ENCODE measurements around the gene TMEM43.
A peak's percentile ranks its signal among the peaks of the same experiment; 100 is the strongest.

Gene TMEM43

GRCh38 chr3:14177580-14178246, 52.9 kb downstream of the TMEM43 start:
- CTCF ChIA-PET = interaction anchor here (1.2 to 2.9 kb wide), 4 partner anchors 18 to 27 kb away, joined by 3 to 17 read pairs (median 4); no protein-coding TSS in a partner anchor
- no peak for DNase-seq (ENCODE audit: extremely low spot score)
- TF ChIP-seq CTCF (IDR thresholded peaks at IDR 0.05; ENCODE audit: control extremely low read depth, extremely low read depth, low read depth, missing control alignments) = no peak
- POLR2A ChIA-PET = interaction anchor here (0.8 to 1.6 kb wide), 4 partner anchors 26 to 473 kb away, joined by 3 to 10 read pairs (median 4); partner anchors contain the start of gene CCDC174

GRCh38 chr3:14178247-14179113, 53.6 kb downstream of the TMEM43 start, which contains the start of the genes LSM3 and XPC:
Gene LSM3 (plus strand): TSS chr3:14178817. CDS start chr3:14178861, 44 bp downstream.
Gene XPC (minus strand): TSS chr3:14178601. CDS start chr3:14178568, 33 bp downstream.
- DNase-seq (ENCODE audit: extremely low spot score) = peak; percentile 94
- no peak for TF ChIP-seq CTCF (IDR thresholded peaks at IDR 0.05; ENCODE audit: control extremely low read depth, extremely low read depth, low read depth, missing control alignments)
- POLR2A ChIA-PET = interaction anchor here (0.5 to 1.6 kb wide), 8 partner anchors 10 to 473 kb away, joined by 3 to 10 read pairs (median 4); partner anchors contain the start of genes CCDC174 and TMEM43
- CTCF ChIA-PET = interaction anchor here (0.8 to 2.9 kb wide), 10 partner anchors 10 to 283 kb away, joined by 3 to 17 read pairs (median 4); partner anchors contain the start of genes CHCHD4 and TMEM43

- ChIA-PET CTCF (interaction anchor here (0.8 to 2.9 kb wide), 8 partner anchors 10 to 282 kb away, joined by 3 to 17 read pairs (median 4); partner anchors contain the start of genes CHCHD4 and TMEM43), POLR2A (interaction anchor here (0.5 to 1.6 kb wide), 7 partner anchors 11 to 472 kb away, joined by 4 to 10 read pairs (median 4); partner anchors contain the start of genes CCDC174 and TMEM43)
- no peak for TF ChIP-seq CTCF (IDR thresholded peaks at IDR 0.05; ENCODE audit: control extremely low read depth, extremely low read depth, low read depth, missing control alignments)
- no peak for DNase-seq (ENCODE audit: extremely low spot score)
Observed at GRCh38 chr3:14179114-14179465, 54.2 kb downstream of the TMEM43 start.

- ChIA-PET CTCF (interaction anchor here (1.1 to 2.9 kb wide), 6 partner anchors 9 to 283 kb away, joined by 3 to 17 read pairs (median 4); no protein-coding TSS in a partner anchor), POLR2A (no interaction called here)
- no peak for DNase-seq (ENCODE audit: extremely low spot score)
- TF ChIP-seq CTCF (IDR thresholded peaks at IDR 0.05; ENCODE audit: control extremely low read depth, extremely low read depth, low read depth, missing control alignments) = no peak
Observed at GRCh38 chr3:14179795-14180194, 54.9 kb downstream of the TMEM43 start.

GRCh38 chr3:14181253-14181652, 56.4 kb downstream of the TMEM43 start:
- ChIA-PET CTCF (no interaction called here), POLR2A (no interaction called here)
- no peak for DNase-seq (ENCODE audit: extremely low spot score)
- TF ChIP-seq CTCF (IDR thresholded peaks at IDR 0.05; ENCODE audit: control extremely low read depth, extremely low read depth, low read depth, missing control alignments) = no peak

GRCh38 chr3:14183015-14183577, 58.2 kb downstream of the TMEM43 start:
- CTCF ChIA-PET = interaction anchor here (1.1 to 2.0 kb wide), 4 partner anchors 10 to 284 kb away, joined by 3 to 10 read pairs (median 4); no protein-coding TSS in a partner anchor
- TF ChIP-seq CTCF (IDR thresholded peaks at IDR 0.05; ENCODE audit: control extremely low read depth, extremely low read depth, low read depth, missing control alignments) = no peak
- POLR2A ChIA-PET = no interaction called here
- no peak for DNase-seq (ENCODE audit: extremely low spot score)
